DOHH2 (cell line): Measurements from ENCODE around the gene MSRB3.

Experiments used
- H3F3A ChIP-seq: fragments of 200-600 bp; sonication (generic), shearing (Covaris generic); 2 replicates; pipeline ENCODE4 v1.6.0; 2016; ENCODE audit warnings: antibody characterized with exemption, mild to moderate bottlenecking; ENCODE audit not compliant: control insufficient read depth, insufficient read depth
- H3K27ac ChIP-seq: fragments of 200-600 bp; sonication (generic); 2 replicates; pipeline ENCODE4 v1.5.1; 2014; ENCODE audit warnings: low read depth, mild to moderate bottlenecking, low read length, moderate library complexity
- H3K27me3 ChIP-seq: fragments of 200-600 bp; sonication (generic); 2 replicates; pipeline ENCODE4 v1.6.1; 2014; ENCODE audit warnings: mild to moderate bottlenecking, low read length, mixed read lengths; ENCODE audit not compliant: control insufficient read depth
- H3K36me3 ChIP-seq: fragments of 200-600 bp; sonication (generic); 2 replicates; pipeline ENCODE4 v1.6.1; 2014; ENCODE audit warnings: mild to moderate bottlenecking, low read length, moderate library complexity, mixed read lengths; ENCODE audit not compliant: control insufficient read depth
- H3K4me1 ChIP-seq: fragments of 200-600 bp; sonication (generic); 2 replicates; pipeline ENCODE4 v1.6.1; 2014; ENCODE audit warnings: mild to moderate bottlenecking, low read length, mixed read lengths; ENCODE audit not compliant: control insufficient read depth
- H3K4me2 ChIP-seq: fragments of 200-600 bp; sonication (generic); 2 replicates; pipeline ENCODE4 v1.6.0; 2014; ENCODE audit warnings: mild to moderate bottlenecking, low read length, moderate library complexity
- H3K4me3 ChIP-seq: fragments of 200-600 bp; sonication (generic); 2 replicates; pipeline ENCODE4 v1.5.1; 2014; ENCODE audit warnings: mild to moderate bottlenecking, low read length, mixed read lengths
- H3K79me2 ChIP-seq: fragments of 200-600 bp; sonication (generic); 2 replicates; pipeline ENCODE4 v1.6.1; 2014; ENCODE audit warnings: mild to moderate bottlenecking, low read length, mixed read lengths; ENCODE audit not compliant: control insufficient read depth
- H3K9me2 ChIP-seq: fragments of 200-600 bp; sonication (generic); replicated peaks from 2 replicates; pipeline ENCODE4 v1.6.1; 2014; ENCODE audit warnings: mild to moderate bottlenecking, low read length, mixed read lengths; ENCODE audit not compliant: control insufficient read depth
- H3K9me3 ChIP-seq: fragments of 200-600 bp; sonication (generic); 2 replicates; pipeline ENCODE4 v1.6.1; 2014; ENCODE audit warnings: antibody characterized with exemption, low read length, mixed read lengths; ENCODE audit not compliant: control insufficient read depth, insufficient read depth
- H4K20me1 ChIP-seq: fragments of 200-600 bp; sonication (generic); 2 replicates; pipeline ENCODE4 v1.6.0; 2014; ENCODE audit warnings: low read depth, mild to moderate bottlenecking, antibody characterized with exemption, low read length, moderate library complexity; ENCODE audit not compliant: control insufficient read depth, insufficient read depth
- EZH2phosphoT487 ChIP-seq: fragments of 200-600 bp; sonication (generic); IDR thresholded peaks from 2 replicates; pipeline ENCODE4 v1.6.1; 2017; ENCODE audit warnings: borderline replicate concordance, mild to moderate bottlenecking, antibody characterized with exemption, low read length, moderate library complexity, mixed read lengths
- TF ChIP-seq, protein P1 (sequence below): fragments of 200-600 bp; sonication (generic); IDR thresholded peaks from one replicate; pipeline ENCODE4 v1.5.1; 2014; ENCODE audit warnings: antibody characterized with exemption, mild to moderate bottlenecking, low read depth, low read length; ENCODE audit not compliant: poor library complexity, severe bottlenecking

The MSRB3 gene

DNA sequence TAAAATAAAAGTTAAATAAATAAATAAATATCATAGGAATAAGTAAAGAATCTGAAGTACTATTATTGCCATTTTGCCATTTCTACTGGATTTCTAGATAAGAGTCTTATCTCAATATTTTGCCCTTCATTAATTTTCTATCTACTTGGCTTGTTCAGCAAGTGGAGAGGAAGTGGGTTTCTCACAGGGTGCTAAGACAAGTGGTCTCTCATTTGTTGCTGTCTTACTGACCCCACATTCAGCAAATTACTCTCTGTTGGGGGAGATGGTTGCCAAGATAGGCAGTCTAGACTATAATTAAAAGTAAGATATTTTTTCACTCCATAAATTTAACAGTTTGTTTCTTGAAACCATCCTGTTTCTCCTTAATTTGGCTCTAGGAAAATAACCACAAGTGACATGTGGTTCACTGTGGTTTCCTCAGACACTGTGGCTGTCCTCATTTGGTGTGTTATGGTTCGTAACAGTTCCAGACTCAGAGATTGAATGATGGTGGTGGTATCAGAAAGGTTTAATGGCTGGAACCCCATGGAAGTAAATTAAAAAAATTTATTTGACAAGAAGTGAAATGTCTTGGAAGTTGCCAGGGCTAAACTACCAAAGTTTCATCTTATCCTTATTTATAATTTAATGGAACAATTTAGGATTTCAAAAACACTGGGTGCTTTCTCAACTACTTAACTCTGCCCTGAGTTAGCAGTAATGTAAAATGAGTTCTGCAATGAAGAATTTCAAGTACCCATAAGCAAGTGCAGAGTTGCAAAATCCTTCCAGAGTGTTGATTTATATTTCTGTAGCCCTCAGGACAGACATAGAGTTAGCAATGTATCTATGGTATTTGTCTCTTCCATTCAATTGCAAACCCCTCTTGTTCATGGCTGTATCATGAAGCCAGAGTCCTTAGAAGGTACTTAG, 214.8 kb downstream of the MSRB3 start:
- Histone ChIP-seq H3K27ac (no peak overlapping the region), H3K4me3 (no peak overlapping the region), H3K27me3 (no peaks in the 10 kb centered on the region), H3K79me2 (no peaks in the 10 kb centered on the region), H3K4me1 (no peaks in the 10 kb centered on the region), H4K20me1 (no peaks in the 10 kb centered on the region), H3K9me2 (no peaks in the 10 kb centered on the region), H3K9me3 (no peaks in the 10 kb centered on the region), H3K36me3 (no peaks in the 10 kb centered on the region), H3K4me2 (no peak overlapping the region), H3F3A (no peaks in the 10 kb centered on the region)
- TF ChIP-seq, protein P1, sequence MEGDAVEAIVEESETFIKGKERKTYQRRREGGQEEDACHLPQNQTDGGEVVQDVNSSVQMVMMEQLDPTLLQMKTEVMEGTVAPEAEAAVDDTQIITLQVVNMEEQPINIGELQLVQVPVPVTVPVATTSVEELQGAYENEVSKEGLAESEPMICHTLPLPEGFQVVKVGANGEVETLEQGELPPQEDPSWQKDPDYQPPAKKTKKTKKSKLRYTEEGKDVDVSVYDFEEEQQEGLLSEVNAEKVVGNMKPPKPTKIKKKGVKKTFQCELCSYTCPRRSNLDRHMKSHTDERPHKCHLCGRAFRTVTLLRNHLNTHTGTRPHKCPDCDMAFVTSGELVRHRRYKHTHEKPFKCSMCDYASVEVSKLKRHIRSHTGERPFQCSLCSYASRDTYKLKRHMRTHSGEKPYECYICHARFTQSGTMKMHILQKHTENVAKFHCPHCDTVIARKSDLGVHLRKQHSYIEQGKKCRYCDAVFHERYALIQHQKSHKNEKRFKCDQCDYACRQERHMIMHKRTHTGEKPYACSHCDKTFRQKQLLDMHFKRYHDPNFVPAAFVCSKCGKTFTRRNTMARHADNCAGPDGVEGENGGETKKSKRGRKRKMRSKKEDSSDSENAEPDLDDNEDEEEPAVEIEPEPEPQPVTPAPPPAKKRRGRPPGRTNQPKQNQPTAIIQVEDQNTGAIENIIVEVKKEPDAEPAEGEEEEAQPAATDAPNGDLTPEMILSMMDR: no peak
- no peak for TF ChIP-seq EZH2phosphoT487

GRCh38 chr12:65493913-65494245, 215.4 kb downstream of the MSRB3 start:
- H3K9me2 ChIP-seq: no peaks in the 10 kb centered on the region
- H3K27ac ChIP-seq: no peak overlapping the region
- no peaks in the 10 kb centered on the region for H3F3A ChIP-seq
- H3K27me3 ChIP-seq: no peaks in the 10 kb centered on the region
- no peak for TF ChIP-seq EZH2phosphoT487
- H4K20me1 ChIP-seq: no peaks in the 10 kb centered on the region
- no peak overlapping the region for H3K4me3 ChIP-seq
- H3K9me3 ChIP-seq: no peaks in the 10 kb centered on the region
- no peak overlapping the region for H3K4me2 ChIP-seq
- no peaks in the 10 kb centered on the region for H3K36me3 ChIP-seq
- H3K79me2 ChIP-seq: no peaks in the 10 kb centered on the region
- no peaks in the 10 kb centered on the region for H3K4me1 ChIP-seq

- H3K4me1 ChIP-seq: no peaks in the 10 kb centered on the region
- no peak overlapping the region for H3K27ac ChIP-seq
- no peaks in the 10 kb centered on the region for H3K27me3 ChIP-seq
- H3K4me2 ChIP-seq: no peak overlapping the region
- no peaks in the 10 kb centered on the region for H3K79me2 ChIP-seq
- TF ChIP-seq, protein P1: no peak
- TF ChIP-seq EZH2phosphoT487: no peak
- H3K9me3 ChIP-seq: no peaks in the 10 kb centered on the region
- no peaks in the 10 kb centered on the region for H3K36me3 ChIP-seq
- H3K4me3 ChIP-seq: no peak overlapping the region
- H3K9me2 ChIP-seq: no peaks in the 10 kb centered on the region
- no peaks in the 10 kb centered on the region for H3F3A ChIP-seq
- no peaks in the 10 kb centered on the region for H4K20me1 ChIP-seq
Measured at GRCh38 chr12:65494537-65494936, 216.1 kb downstream of the MSRB3 start.

- Histone ChIP-seq H3K9me3 (no peaks in the 10 kb centered on the region), H3K4me1 (no peaks in the 10 kb centered on the region), H3K27ac (no peak overlapping the region), H3K27me3 (no peaks in the 10 kb centered on the region), H3K9me2 (no peaks in the 10 kb centered on the region), H3F3A (no peaks in the 10 kb centered on the region), H4K20me1 (no peaks in the 10 kb centered on the region), H3K4me3 (no peak overlapping the region), H3K36me3 (no peaks in the 10 kb centered on the region), H3K79me2 (no peaks in the 10 kb centered on the region), H3K4me2 (no peak overlapping the region)
- no peak for TF ChIP-seq EZH2phosphoT487
- TF ChIP-seq, protein P1: no peak
Measured at GRCh38 chr12:65495233-65495632, 216.8 kb downstream of the MSRB3 start.
